H54 (cell line): ENCODE measurements around the gene ZC3H7B.
A peak's percentile ranks its signal among the peaks of the same experiment; 100 is the strongest.
"Not testable (repeated sequence)": the region's sequence is repeated elsewhere in the genome, so short reads cannot be mapped to it uniquely, and the experiment has no call there.

Experiments used
- DNase-seq: peaks from one replicate; pipeline ENCODE4 v3.0.0; 2011; ENCODE audit warnings: low spot score, mixed read lengths; ENCODE audit not compliant: insufficient read length
- FAIRE-seq: peaks from 3 replicates; lab custom pipeline; 2011; peaks lifted over from hg19 to GRCh38; lab: Jason Lieb, UNC
- POLR2A ChIP-seq: IDR thresholded peaks from 2 replicates; pipeline ENCODE4 v1.6.1; 2011; ENCODE audit warnings: low read depth, mild to moderate bottlenecking, low read length

Gene ZC3H7B

GRCh38 chr22:41301085-41302020 lies at the start of gene ZC3H7B:
Gene ZC3H7B, plus strand, starts transcription at chr22:41301525. Its CDS starts 19,136 bp downstream, at chr22:41320661.
- DNase-seq, result peak; percentile 77
- no peak for FAIRE-seq
- peak; percentile 44 for TF ChIP-seq POLR2A

- no peak for FAIRE-seq
- no peak for TF ChIP-seq POLR2A
- DNase-seq, result no peak
Observed at GRCh38 chr22:41252365-41252764, 49.0 kb upstream of the ZC3H7B start.

GRCh38 chr22:41254230-41254629 lies 47.1 kb upstream of the ZC3H7B start:
- DNase-seq (no peak), FAIRE-seq (no peak)
- TF ChIP-seq POLR2A, result no peak

GRCh38 chr22:41256254-41257253 lies 44.8 kb upstream of the ZC3H7B start:
- DNase-seq (peak; percentile 61), FAIRE-seq (no peak)
- TF ChIP-seq POLR2A, result no peak

- no peak for DNase-seq
- TF ChIP-seq POLR2A, result no peak
- FAIRE-seq, result no peak
Observed at GRCh38 chr22:41257696-41258095, 43.6 kb upstream of the ZC3H7B start.

- not testable (repeated sequence) for DNase-seq, FAIRE-seq
Observed at GRCh38 chr22:41259756-41260155, 41.6 kb upstream of the ZC3H7B start.

- TF ChIP-seq POLR2A, result no peak
- DNase-seq (no peak), FAIRE-seq (no peak)
Observed at GRCh38 chr22:41260871-41261270, 40.5 kb upstream of the ZC3H7B start.

GRCh38 chr22:41261541-41262249 lies 39.6 kb upstream of the ZC3H7B start:
- FAIRE-seq (no peak), DNase-seq (no peak)
- no peak for TF ChIP-seq POLR2A

GRCh38 chr22:41262250-41262765 lies 39.0 kb upstream of the ZC3H7B start:
- FAIRE-seq (no peak), DNase-seq (no peak)
- TF ChIP-seq POLR2A, result no peak

- no peak for FAIRE-seq
- no peak for DNase-seq
- no peak for TF ChIP-seq POLR2A
Observed at GRCh38 chr22:41263704-41264103, 37.6 kb upstream of the ZC3H7B start.

GRCh38 chr22:41264408-41264941 lies 36.9 kb upstream of the ZC3H7B start:
- TF ChIP-seq POLR2A, result no peak
- no peak for DNase-seq
- no peak for FAIRE-seq

GRCh38 chr22:41267958-41268357 lies 33.4 kb upstream of the ZC3H7B start:
- DNase-seq (no peak), FAIRE-seq (no peak)
- no peak for TF ChIP-seq POLR2A

GRCh38 chr22:41271787-41272186 lies 29.5 kb upstream of the ZC3H7B start:
- TF ChIP-seq POLR2A, result no peak
- FAIRE-seq, result no peak
- DNase-seq, result no peak
